HEK293 (cell line): ENCODE measurements around the gene PARD6B.

Experiments used
- GFI1B ChIP-seq: fragments of 450-650 bp; formaldehyde crosslinking; IDR thresholded peaks from 2 replicates; pipeline ENCODE4 v1.5.1; 2016; ENCODE audit warnings: missing biosample characterization, missing genetic modification characterization
- GLIS1 ChIP-seq: fragments of 450-650 bp; formaldehyde crosslinking; IDR thresholded peaks from 2 replicates; pipeline ENCODE4 v1.5.1; 2016; ENCODE audit warnings: missing biosample characterization, missing genetic modification characterization
- GLIS2 ChIP-seq: fragments of 450-650 bp; formaldehyde crosslinking; IDR thresholded peaks from 2 replicates; pipeline ENCODE4 v1.5.1; 2016; ENCODE audit warnings: missing biosample characterization, missing genetic modification characterization
- KLF8 ChIP-seq: fragments of 450-650 bp; formaldehyde crosslinking; IDR thresholded peaks from 2 replicates; pipeline ENCODE4 v1.5.1; 2016; ENCODE audit warnings: missing biosample characterization, missing genetic modification characterization
- SCRT2 ChIP-seq: fragments of 450-650 bp; formaldehyde crosslinking; IDR thresholded peaks from 2 replicates; pipeline ENCODE4 v1.5.1; 2016; ENCODE audit warnings: missing biosample characterization, missing genetic modification characterization
- SP2 ChIP-seq: fragments of 450-650 bp; formaldehyde crosslinking; IDR thresholded peaks from 2 replicates; pipeline ENCODE4 v1.5.1; 2016; ENCODE audit warnings: missing biosample characterization, missing genetic modification characterization
- SP7 ChIP-seq: fragments of 450-650 bp; formaldehyde crosslinking; IDR thresholded peaks from 2 replicates; pipeline ENCODE4 v1.5.1; 2016; ENCODE audit warnings: missing biosample characterization, missing genetic modification characterization
- ZEB2 ChIP-seq: fragments of 450-650 bp; formaldehyde crosslinking; IDR thresholded peaks from 2 replicates; pipeline ENCODE4 v1.5.1; 2016; ENCODE audit warnings: missing biosample characterization, missing genetic modification characterization
- ZNF121 ChIP-seq: fragments of 450-650 bp; formaldehyde crosslinking; IDR thresholded peaks from 2 replicates; pipeline ENCODE4 v1.5.1; 2016; ENCODE audit warnings: missing biosample characterization, missing genetic modification characterization
- ZNF174 ChIP-seq: fragments of 450-650 bp; formaldehyde crosslinking; IDR thresholded peaks from 2 replicates; pipeline ENCODE4 v1.5.0; 2017; ENCODE audit warnings: missing biosample characterization, mild to moderate bottlenecking, missing genetic modification characterization
- ZNF175 ChIP-seq: fragments of 450-650 bp; formaldehyde crosslinking; IDR thresholded peaks from 2 replicates; pipeline ENCODE4 v1.5.1; 2016; ENCODE audit warnings: missing biosample characterization, missing genetic modification characterization
- ZNF223 ChIP-seq: fragments of 450-650 bp; formaldehyde crosslinking; IDR thresholded peaks from 2 replicates; pipeline ENCODE4 v1.5.1; 2016; ENCODE audit warnings: missing biosample characterization, missing genetic modification characterization
- ZNF248 ChIP-seq: fragments of 450-650 bp; formaldehyde crosslinking; IDR thresholded peaks from 2 replicates; pipeline ENCODE4 v1.5.1; 2017; ENCODE audit warnings: missing biosample characterization, missing genetic modification characterization
- ZNF335 ChIP-seq: fragments of 450-650 bp; formaldehyde crosslinking; conservative IDR thresholded peaks from 2 replicates; pipeline ENCODE4 v1.5.1; 2016; ENCODE audit warnings: missing biosample characterization, missing genetic modification characterization
- ZNF341 ChIP-seq: fragments of 450-650 bp; formaldehyde crosslinking; IDR thresholded peaks from 2 replicates; pipeline ENCODE4; 2016; ENCODE audit warnings: low read depth, missing biosample characterization, missing genetic modification characterization
- ZNF404 ChIP-seq: fragments of 450-650 bp; formaldehyde crosslinking; IDR thresholded peaks from 2 replicates; pipeline ENCODE4 v1.5.1; 2017; ENCODE audit warnings: missing biosample characterization, missing genetic modification characterization
- ZNF449 ChIP-seq: fragments of 450-650 bp; formaldehyde crosslinking; IDR thresholded peaks from 2 replicates; pipeline ENCODE4 v1.5.1; 2017; ENCODE audit warnings: missing biosample characterization, mild to moderate bottlenecking, missing genetic modification characterization, moderate library complexity
- ZNF585B ChIP-seq: fragments of 450-650 bp; formaldehyde crosslinking; IDR thresholded peaks from 2 replicates; pipeline ENCODE4 v1.5.1; 2016; ENCODE audit warnings: missing biosample characterization, missing genetic modification characterization
- ZNF624 ChIP-seq: fragments of 450-650 bp; formaldehyde crosslinking; IDR thresholded peaks from 2 replicates; pipeline ENCODE4 v1.5.1; 2017; ENCODE audit warnings: missing biosample characterization, missing genetic modification characterization
- ZNF747 ChIP-seq: fragments of 450-650 bp; formaldehyde crosslinking; IDR thresholded peaks from 2 replicates; pipeline ENCODE4 v1.5.1; 2016; ENCODE audit warnings: missing biosample characterization, missing genetic modification characterization
- ZNF843 ChIP-seq: fragments of 450-650 bp; formaldehyde crosslinking; IDR thresholded peaks from 2 replicates; pipeline ENCODE4 v1.5.1; 2016; ENCODE audit warnings: missing biosample characterization, missing genetic modification characterization
- TF ChIP-seq, protein P1 (sequence below): fragments of 450-650 bp; formaldehyde crosslinking; IDR thresholded peaks from 2 replicates; pipeline ENCODE4 v1.5.1; 2016; ENCODE audit warnings: missing biosample characterization, missing genetic modification characterization
- TF ChIP-seq, protein P2 (sequence below): fragments of 450-650 bp; formaldehyde crosslinking; IDR thresholded peaks from 2 replicates; pipeline ENCODE4 v1.5.1; 2016; ENCODE audit warnings: missing biosample characterization, missing genetic modification characterization
- TF ChIP-seq, protein P3 (sequence below): fragments of 450-650 bp; formaldehyde crosslinking; IDR thresholded peaks from 2 replicates; pipeline ENCODE4 v1.5.1; 2016; ENCODE audit warnings: missing biosample characterization, missing genetic modification characterization
- TF ChIP-seq, protein P4 (sequence below): fragments of 450-650 bp; formaldehyde crosslinking; IDR thresholded peaks from 2 replicates; pipeline ENCODE4 v1.5.1; 2016; ENCODE audit warnings: missing biosample characterization, missing genetic modification characterization, borderline replicate concordance
- TF ChIP-seq, protein P5 (sequence below): fragments of 450-650 bp; formaldehyde crosslinking; IDR thresholded peaks from 2 replicates; pipeline ENCODE4 v1.5.1; 2017; ENCODE audit warnings: missing biosample characterization, missing genetic modification characterization
- TF ChIP-seq, protein P6 (sequence below): fragments of 450-650 bp; formaldehyde crosslinking; IDR thresholded peaks from 2 replicates; pipeline ENCODE4 v1.5.1; 2016; ENCODE audit warnings: missing biosample characterization, missing genetic modification characterization

PARD6B gene

GRCh38 chr20:50724851-50725723 is 6.3 kb upstream of the PARD6B start (continued):
- TF ChIP-seq ZEB2 (tag by site-specific recombination) = peak; percentile 91
- TF ChIP-seq, protein P1, sequence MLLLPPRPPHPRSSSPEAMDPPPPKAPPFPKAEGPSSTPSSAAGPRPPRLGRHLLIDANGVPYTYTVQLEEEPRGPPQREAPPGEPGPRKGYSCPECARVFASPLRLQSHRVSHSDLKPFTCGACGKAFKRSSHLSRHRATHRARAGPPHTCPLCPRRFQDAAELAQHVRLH = no peak
- TF ChIP-seq ZNF121 (tag by site-specific recombination) = 0 out of 2 replicates have a peak, but pooled peaks have one; percentile 17
- no peak for TF ChIP-seq GFI1B
- TF ChIP-seq ZNF223 (tag by site-specific recombination) = no peak
- peak; percentile 95 for TF ChIP-seq GLIS2
- TF ChIP-seq ZNF843 (tag by site-specific recombination) = 0 out of 2 replicates have a peak, but pooled peaks have one; percentile 24
- TF ChIP-seq, protein P2, sequence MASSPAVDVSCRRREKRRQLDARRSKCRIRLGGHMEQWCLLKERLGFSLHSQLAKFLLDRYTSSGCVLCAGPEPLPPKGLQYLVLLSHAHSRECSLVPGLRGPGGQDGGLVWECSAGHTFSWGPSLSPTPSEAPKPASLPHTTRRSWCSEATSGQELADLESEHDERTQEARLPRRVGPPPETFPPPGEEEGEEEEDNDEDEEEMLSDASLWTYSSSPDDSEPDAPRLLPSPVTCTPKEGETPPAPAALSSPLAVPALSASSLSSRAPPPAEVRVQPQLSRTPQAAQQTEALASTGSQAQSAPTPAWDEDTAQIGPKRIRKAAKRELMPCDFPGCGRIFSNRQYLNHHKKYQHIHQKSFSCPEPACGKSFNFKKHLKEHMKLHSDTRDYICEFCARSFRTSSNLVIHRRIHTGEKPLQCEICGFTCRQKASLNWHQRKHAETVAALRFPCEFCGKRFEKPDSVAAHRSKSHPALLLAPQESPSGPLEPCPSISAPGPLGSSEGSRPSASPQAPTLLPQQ (tag by site-specific recombination) = peak; percentile 39; the same call in 1 of the 2 replicates
- peak; percentile 70 for TF ChIP-seq ZNF335 (tag by site-specific recombination)
- TF ChIP-seq KLF8 = no peak
- TF ChIP-seq ZNF174 (tag by site-specific recombination) = no peak
- peak; percentile 94 for TF ChIP-seq SP7 (tag by site-specific recombination)
- TF ChIP-seq ZNF624 (tag by site-specific recombination) = no peak
- TF ChIP-seq ZNF341 (tag by site-specific recombination) = peak; percentile 45
- TF ChIP-seq, protein P3, sequence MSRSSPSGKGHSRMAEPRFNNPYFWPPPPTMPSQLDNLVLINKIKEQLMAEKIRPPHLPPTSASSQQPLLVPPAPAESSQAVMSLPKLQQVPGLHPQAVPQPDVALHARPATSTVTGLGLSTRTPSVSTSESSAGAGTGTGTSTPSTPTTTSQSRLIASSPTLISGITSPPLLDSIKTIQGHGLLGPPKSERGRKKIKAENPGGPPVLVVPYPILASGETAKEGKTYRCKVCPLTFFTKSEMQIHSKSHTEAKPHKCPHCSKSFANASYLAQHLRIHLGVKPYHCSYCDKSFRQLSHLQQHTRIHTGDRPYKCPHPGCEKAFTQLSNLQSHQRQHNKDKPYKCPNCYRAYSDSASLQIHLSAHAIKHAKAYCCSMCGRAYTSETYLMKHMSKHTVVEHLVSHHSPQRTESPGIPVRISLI (tag by site-specific recombination) = no peak
- TF ChIP-seq, protein P4, sequence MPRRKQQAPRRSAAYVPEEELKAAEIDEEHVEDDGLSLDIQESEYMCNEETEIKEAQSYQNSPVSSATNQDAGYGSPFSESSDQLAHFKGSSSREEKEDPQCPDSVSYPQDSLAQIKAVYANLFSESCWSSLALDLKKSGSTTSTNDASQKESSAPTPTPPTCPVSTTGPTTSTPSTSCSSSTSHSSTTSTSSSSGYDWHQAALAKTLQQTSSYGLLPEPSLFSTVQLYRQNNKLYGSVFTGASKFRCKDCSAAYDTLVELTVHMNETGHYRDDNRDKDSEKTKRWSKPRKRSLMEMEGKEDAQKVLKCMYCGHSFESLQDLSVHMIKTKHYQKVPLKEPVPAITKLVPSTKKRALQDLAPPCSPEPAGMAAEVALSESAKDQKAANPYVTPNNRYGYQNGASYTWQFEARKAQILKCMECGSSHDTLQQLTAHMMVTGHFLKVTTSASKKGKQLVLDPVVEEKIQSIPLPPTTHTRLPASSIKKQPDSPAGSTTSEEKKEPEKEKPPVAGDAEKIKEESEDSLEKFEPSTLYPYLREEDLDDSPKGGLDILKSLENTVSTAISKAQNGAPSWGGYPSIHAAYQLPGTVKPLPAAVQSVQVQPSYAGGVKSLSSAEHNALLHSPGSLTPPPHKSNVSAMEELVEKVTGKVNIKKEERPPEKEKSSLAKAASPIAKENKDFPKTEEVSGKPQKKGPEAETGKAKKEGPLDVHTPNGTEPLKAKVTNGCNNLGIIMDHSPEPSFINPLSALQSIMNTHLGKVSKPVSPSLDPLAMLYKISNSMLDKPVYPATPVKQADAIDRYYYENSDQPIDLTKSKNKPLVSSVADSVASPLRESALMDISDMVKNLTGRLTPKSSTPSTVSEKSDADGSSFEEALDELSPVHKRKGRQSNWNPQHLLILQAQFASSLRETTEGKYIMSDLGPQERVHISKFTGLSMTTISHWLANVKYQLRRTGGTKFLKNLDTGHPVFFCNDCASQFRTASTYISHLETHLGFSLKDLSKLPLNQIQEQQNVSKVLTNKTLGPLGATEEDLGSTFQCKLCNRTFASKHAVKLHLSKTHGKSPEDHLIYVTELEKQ = 0 out of 2 replicates have a peak, but pooled peaks have one; percentile 44
- TF ChIP-seq, protein P5, sequence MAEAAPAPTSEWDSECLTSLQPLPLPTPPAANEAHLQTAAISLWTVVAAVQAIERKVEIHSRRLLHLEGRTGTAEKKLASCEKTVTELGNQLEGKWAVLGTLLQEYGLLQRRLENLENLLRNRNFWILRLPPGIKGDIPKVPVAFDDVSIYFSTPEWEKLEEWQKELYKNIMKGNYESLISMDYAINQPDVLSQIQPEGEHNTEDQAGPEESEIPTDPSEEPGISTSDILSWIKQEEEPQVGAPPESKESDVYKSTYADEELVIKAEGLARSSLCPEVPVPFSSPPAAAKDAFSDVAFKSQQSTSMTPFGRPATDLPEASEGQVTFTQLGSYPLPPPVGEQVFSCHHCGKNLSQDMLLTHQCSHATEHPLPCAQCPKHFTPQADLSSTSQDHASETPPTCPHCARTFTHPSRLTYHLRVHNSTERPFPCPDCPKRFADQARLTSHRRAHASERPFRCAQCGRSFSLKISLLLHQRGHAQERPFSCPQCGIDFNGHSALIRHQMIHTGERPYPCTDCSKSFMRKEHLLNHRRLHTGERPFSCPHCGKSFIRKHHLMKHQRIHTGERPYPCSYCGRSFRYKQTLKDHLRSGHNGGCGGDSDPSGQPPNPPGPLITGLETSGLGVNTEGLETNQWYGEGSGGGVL (tag by site-specific recombination) = peak; percentile 100
- TF ChIP-seq ZNF449 (tag by site-specific recombination) = no peak
- peak; percentile 81 for TF ChIP-seq GLIS1
- no peak for TF ChIP-seq ZNF585B (tag by site-specific recombination)
- TF ChIP-seq SP2 (tag by site-specific recombination) = peak; percentile 36
- TF ChIP-seq, protein P6, sequence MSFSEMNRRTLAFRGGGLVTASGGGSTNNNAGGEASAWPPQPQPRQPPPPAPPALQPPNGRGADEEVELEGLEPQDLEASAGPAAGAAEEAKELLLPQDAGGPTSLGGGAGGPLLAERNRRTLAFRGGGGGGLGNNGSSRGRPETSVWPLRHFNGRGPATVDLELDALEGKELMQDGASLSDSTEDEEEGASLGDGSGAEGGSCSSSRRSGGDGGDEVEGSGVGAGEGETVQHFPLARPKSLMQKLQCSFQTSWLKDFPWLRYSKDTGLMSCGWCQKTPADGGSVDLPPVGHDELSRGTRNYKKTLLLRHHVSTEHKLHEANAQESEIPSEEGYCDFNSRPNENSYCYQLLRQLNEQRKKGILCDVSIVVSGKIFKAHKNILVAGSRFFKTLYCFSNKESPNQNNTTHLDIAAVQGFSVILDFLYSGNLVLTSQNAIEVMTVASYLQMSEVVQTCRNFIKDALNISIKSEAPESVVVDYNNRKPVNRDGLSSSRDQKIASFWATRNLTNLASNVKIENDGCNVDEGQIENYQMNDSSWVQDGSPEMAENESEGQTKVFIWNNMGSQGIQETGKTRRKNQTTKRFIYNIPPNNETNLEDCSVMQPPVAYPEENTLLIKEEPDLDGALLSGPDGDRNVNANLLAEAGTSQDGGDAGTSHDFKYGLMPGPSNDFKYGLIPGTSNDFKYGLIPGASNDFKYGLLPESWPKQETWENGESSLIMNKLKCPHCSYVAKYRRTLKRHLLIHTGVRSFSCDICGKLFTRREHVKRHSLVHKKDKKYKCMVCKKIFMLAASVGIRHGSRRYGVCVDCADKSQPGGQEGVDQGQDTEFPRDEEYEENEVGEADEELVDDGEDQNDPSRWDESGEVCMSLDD (tag by site-specific recombination) = peak; percentile 63; the same call in 1 of the 2 replicates
- no peak for TF ChIP-seq ZNF747 (tag by site-specific recombination)
- peak; percentile 34; the same call in 1 of the 2 replicates for TF ChIP-seq SCRT2 (tag by site-specific recombination)
- no peak for TF ChIP-seq ZNF175 (tag by site-specific recombination)
- TF ChIP-seq ZNF248 = no peak
- TF ChIP-seq ZNF404 (tag by site-specific recombination) = no peak
